Cardiac septum (tissue), 1 donor: ENCODE results near the gene BCAR1. TPM values are rescaled to one million over a fixed set of nuclear protein-coding genes. Genes with fewer than 3 reads are reported as not detected.

Experiments used
- DNase-seq: peaks from one replicate; pipeline ENCODE4 v3.0.0-alpha.2; 2020; ENCODE audit warnings: low spot score
- intact Hi-C: fragments of 100-400 bp; cut with DNase I; formaldehyde crosslinking; loops from one replicate; pipeline ENCODE4 v1.14.0; 2022
- total RNA-seq: library from RNA; stranded (reverse); fragmentation: NEBNext Ultra II Directional; extraction: Animal tissue kit (Norgen Biotek cat#: 25700); gene quantifications from one replicate; pipeline ENCODE4 v1.2.1, GENCODE V29; 2021
- donor health status: DM: no; HTN: no; CAD: no.

Gene BCAR1
- total RNA-seq, 1 donor from 2014 or later, result 80.3 TPM

- intact Hi-C loops, result loop anchor here (5.0 to 10.0 kb wide), 3 partner anchors 36 to 569 kb away; no protein-coding TSS in a partner anchor
Observed at GRCh38 chr16:75195811-75196790, 55.3 kb downstream of the BCAR1 start.

GRCh38 chr16:75193730-75194444 lies 57.5 kb downstream of the BCAR1 start:
- DNase-seq, result peak; percentile 56
- intact Hi-C loops, result loop anchor here (10.0 kb wide), 1 partner anchor 571 kb away; no protein-coding TSS in a partner anchor

More at GRCh38 chr16:75195811-75196790, 55.3 kb downstream of the BCAR1 start:
- DNase-seq, result peak; percentile 47

GRCh38 chr16:75193265-75193650 lies 58.2 kb downstream of the BCAR1 start:
- intact Hi-C loops, result loop anchor here (10.0 kb wide), 1 partner anchor 572 kb away; no protein-coding TSS in a partner anchor

GRCh38 chr16:75192606-75193264 lies 58.7 kb downstream of the BCAR1 start:
- DNase-seq, result peak; percentile 41
- intact Hi-C loops, result loop anchor here (10.0 kb wide), 1 partner anchor 572 kb away; no protein-coding TSS in a partner anchor

More at GRCh38 chr16:75193265-75193650, 58.2 kb downstream of the BCAR1 start:
- DNase-seq, result no peak

DNA sequence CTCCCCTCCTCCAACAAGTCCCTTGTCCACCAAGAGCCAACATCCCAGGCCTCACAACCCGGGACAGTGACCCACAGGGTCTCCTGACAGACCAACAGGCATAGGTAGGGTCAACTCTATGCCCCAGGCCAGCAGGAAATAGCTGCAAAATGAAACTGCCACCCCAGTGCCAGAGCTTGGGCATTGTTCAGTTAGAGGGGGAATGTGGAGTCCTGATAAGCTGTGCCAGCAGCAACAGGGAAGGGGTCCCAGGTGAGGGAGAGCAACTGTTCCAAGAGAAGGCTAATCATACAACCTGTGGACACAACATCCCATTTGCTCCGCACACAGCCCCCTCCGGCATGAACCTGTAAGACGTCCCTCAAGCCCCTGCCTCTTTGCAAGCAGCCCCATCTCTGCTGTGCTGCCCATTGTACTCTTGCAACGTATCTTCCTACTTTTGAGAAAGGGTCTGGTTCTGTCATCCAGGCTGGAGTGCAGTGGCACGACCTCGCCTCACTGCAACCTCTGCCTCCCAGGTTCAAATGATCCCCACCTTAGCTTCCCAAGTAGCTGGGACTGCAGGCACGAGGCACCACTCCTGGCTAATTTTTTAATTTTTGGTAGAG lies 61.7 kb downstream of the BCAR1 start:
- intact Hi-C loops, result loop anchor here (10.0 kb wide), 1 partner anchor 575 kb away; no protein-coding TSS in a partner anchor
- no peak for DNase-seq

DNA sequence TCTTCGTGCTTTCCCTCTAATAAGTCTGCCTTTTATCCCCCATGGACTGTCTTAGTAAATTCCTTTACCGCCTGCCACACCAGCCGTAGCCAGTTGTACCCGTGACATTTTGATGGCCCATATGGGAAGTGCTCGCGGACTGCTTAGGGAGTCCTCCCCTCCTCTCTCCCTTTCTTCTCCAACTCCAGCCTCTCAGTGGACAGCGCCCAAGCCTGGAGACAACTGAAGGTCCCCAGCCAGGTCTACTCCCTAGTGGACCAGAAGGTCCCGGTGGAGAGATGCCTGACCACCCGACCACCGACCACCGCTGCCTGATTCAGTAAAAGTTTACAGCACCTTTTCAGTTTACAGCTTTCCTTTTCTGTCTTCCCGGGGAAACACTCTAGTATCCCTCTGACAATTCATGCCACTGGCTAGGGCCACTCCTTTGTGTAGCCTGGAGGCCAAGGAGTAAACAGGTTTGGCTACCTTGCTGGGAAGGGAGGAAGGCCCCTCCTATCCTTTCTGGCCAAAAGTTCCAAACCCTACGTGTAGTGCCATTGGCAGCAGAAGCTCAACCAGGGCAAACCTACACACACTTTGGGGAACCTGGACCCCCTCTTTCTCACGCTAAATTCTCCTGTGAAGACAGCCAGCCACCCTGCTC lies 62.5 kb downstream of the BCAR1 start:
- intact Hi-C loops, result no loop called here
- no peak for DNase-seq

DNA sequence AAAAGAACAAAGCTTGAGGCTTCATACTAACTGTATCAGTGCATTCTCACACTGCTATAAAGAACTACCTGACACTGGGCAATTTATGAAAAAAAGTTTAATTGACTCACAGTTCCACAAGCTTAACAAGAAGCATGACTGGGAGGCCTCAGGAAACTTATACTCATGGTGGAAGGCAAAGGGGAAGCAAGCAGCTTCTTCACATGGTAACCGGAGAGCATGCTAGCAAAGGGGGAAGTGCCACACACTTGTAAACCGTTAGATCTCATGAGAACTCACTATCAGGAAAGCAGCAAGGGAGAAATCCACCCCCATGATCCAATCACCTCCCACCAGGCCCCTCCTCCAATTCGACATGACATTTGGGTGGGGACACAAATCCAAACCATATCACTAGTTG lies 69.8 kb downstream of the BCAR1 start:
- no peak for DNase-seq
- intact Hi-C loops, result no loop called here

DNA sequence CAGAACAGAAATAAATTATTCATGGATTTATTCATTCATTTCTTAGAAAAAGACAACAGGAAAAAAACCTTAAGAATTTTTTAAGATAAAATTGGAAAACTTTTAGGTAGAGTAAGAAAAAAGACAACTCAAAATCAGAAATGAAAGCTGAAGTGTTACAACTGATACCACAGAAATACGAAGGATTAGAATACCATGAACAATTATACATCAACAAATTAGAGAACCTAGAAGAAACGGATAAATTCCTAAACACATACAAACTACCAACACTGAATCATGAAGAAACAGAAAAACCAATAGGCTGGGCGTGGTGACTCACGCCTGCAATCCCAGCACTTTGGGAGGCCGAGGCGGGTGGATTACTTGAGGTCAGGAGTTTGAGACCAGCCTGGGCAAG lies 72.2 kb downstream of the BCAR1 start:
- no peak for DNase-seq
- intact Hi-C loops, result no loop called here

Other genes with a start within 250 kb of the BCAR1 start
- gene LDHD, start 134.8 kb downstream of the BCAR1 start, total RNA-seq, result 89.3 TPM
- 10.5 TPM for gene ZFP1, start 103.1 kb downstream of the BCAR1 start, total RNA-seq
- not detected for gene CTRB2, start 44.5 kb downstream of the BCAR1 start, total RNA-seq
- not detected for gene CTRB1, start 32.6 kb downstream of the BCAR1 start, total RNA-seq
- gene CFDP1, start 181.9 kb upstream of the BCAR1 start, total RNA-seq, result 24.6 TPM
- 10.4 TPM for gene TMEM170A, start 213.1 kb upstream of the BCAR1 start, total RNA-seq
- gene CHST6, start 243.8 kb upstream of the BCAR1 start, total RNA-seq, result 4.5 TPM